ENCODE data around the gene PIR. TPM values are rescaled to one million over a fixed set of nuclear protein-coding genes. Genes with fewer than 3 reads are reported as not detected.

PIR gene
- total and polyA plus RNA-seq, 3 experiments from 2014 or later = 0.22 to 2.6 (median 1.9) TPM

Other genes starting within 250 kb of the PIR start
- gene ASB9, start 223.2 kb downstream of the PIR start, total RNA-seq = under 1 TPM in 1 of 2 experiments, not detected in 1; 0.18 TPM
- gene ASB9, start 223.2 kb downstream of the PIR start, polyA plus RNA-seq = 0.71 TPM
- not detected for gene ASB11, start 177.7 kb downstream of the PIR start, total RNA-seq
- not detected for gene ASB11, start 177.7 kb downstream of the PIR start, polyA plus RNA-seq
- gene PIGA, start 157.8 kb downstream of the PIR start, total RNA-seq = 10 to 100 TPM; 21.7 to 23.8 TPM
- 5.6 TPM for gene PIGA, start 157.8 kb downstream of the PIR start, polyA plus RNA-seq
- not detected for gene VEGFD, start 108.9 kb downstream of the PIR start, total RNA-seq
- gene VEGFD, start 108.9 kb downstream of the PIR start, polyA plus RNA-seq = not detected
- gene BMX, start 7.5 kb upstream of the PIR start, total RNA-seq = not detected
- not detected for gene BMX, start 7.5 kb upstream of the PIR start, polyA plus RNA-seq
- gene ACE2, start 107.6 kb upstream of the PIR start, total RNA-seq = not detected
- not detected for gene ACE2, start 107.6 kb upstream of the PIR start, polyA plus RNA-seq
- under 1 TPM; 0.42 to 0.61 TPM for gene CLTRN, start 171.5 kb upstream of the PIR start, total RNA-seq
- 0.17 TPM for gene CLTRN, start 171.5 kb upstream of the PIR start, polyA plus RNA-seq
- gene CA5B, start 244.9 kb upstream of the PIR start, total RNA-seq = 1 to 10 TPM; 8.8 to 9.0 TPM
- 94.6 TPM for gene CA5B, start 244.9 kb upstream of the PIR start, polyA plus RNA-seq

All from CD8-positive, alpha-beta memory T cell (primary cell).